ENCODE measurements around the gene ZNF185.
"Not testable (repeated sequence)": the region's sequence is repeated elsewhere in the genome, so short reads cannot be mapped to it uniquely, and the experiment has no call there.

Gene ZNF185

GRCh38 chrX:152905081-152905420 is 7.2 kb downstream of the ZNF185 start:
- H3K4me3 ChIP-seq (ENCODE audit: low read depth, low read length): no peak overlapping the region
- in situ Hi-C loops (cut with HindIII; ENCODE audit: low sequenced_read_pairs): no loop called here
- TF ChIP-seq CTCF (IDR thresholded peaks at IDR 0.05; ENCODE audit: low read depth, low read length, missing control alignments): no peak
- no peak for DNase-seq (ENCODE audit: low read depth)

GRCh38 chrX:152907084-152907651 is 9.3 kb downstream of the ZNF185 start:
- no peak overlapping the region for H3K4me3 ChIP-seq (ENCODE audit: low read depth, low read length)
- peak; percentile 27 for DNase-seq (ENCODE audit: low read depth)
- in situ Hi-C loops (cut with HindIII; ENCODE audit: low sequenced_read_pairs): no loop called here
- TF ChIP-seq CTCF (IDR thresholded peaks at IDR 0.05; ENCODE audit: low read depth, low read length, missing control alignments): no peak

- TF ChIP-seq CTCF (IDR thresholded peaks at IDR 0.05; ENCODE audit: low read depth, low read length, missing control alignments): no peak
- in situ Hi-C loops (cut with HindIII; ENCODE audit: low sequenced_read_pairs): no loop called here
Measured at GRCh38 chrX:152908486-152908885, 10.6 kb downstream of the ZNF185 start.

GRCh38 chrX:152910018-152910417 is 12.2 kb downstream of the ZNF185 start:
- H3K4me3 ChIP-seq (ENCODE audit: low read depth, low read length); DNase-seq (ENCODE audit: low read depth); in situ Hi-C loops (cut with HindIII; ENCODE audit: low sequenced_read_pairs): not testable (repeated sequence)

More at GRCh38 chrX:152908486-152908885, 10.6 kb downstream of the ZNF185 start:
- no peak overlapping the region for H3K4me3 ChIP-seq (ENCODE audit: low read depth, low read length)
- no peak for DNase-seq (ENCODE audit: low read depth)

- in situ Hi-C loops (cut with HindIII; ENCODE audit: low sequenced_read_pairs): no loop called here
- DNase-seq (ENCODE audit: low read depth): no peak
- no peak for TF ChIP-seq CTCF (IDR thresholded peaks at IDR 0.05; ENCODE audit: low read depth, low read length, missing control alignments)
- no peak overlapping the region for H3K4me3 ChIP-seq (ENCODE audit: low read depth, low read length)
Measured at GRCh38 chrX:152912106-152912505, 14.2 kb downstream of the ZNF185 start.

GRCh38 chrX:152912641-152913040 is 14.8 kb downstream of the ZNF185 start:
- DNase-seq (ENCODE audit: low read depth): no peak
- in situ Hi-C loops (cut with HindIII; ENCODE audit: low sequenced_read_pairs): no loop called here
- TF ChIP-seq CTCF (IDR thresholded peaks at IDR 0.05; ENCODE audit: low read depth, low read length, missing control alignments): no peak
- no peak overlapping the region for H3K4me3 ChIP-seq (ENCODE audit: low read depth, low read length)

GRCh38 chrX:152913346-152913745 is 15.5 kb downstream of the ZNF185 start:
- DNase-seq (ENCODE audit: low read depth): no peak
- in situ Hi-C loops (cut with HindIII; ENCODE audit: low sequenced_read_pairs): no loop called here
- no peak for TF ChIP-seq CTCF (IDR thresholded peaks at IDR 0.05; ENCODE audit: low read depth, low read length, missing control alignments)
- no peak overlapping the region for H3K4me3 ChIP-seq (ENCODE audit: low read depth, low read length)

Measured in astrocyte of the cerebellum (primary cell).